K562 (cell line): ENCODE results near the gene TMEM72. TPM values are rescaled to one million over a fixed set of nuclear protein-coding genes. Genes with fewer than 3 reads are reported as not detected.

Experiments used
- BCLAF1 ChIP-seq, 2 experiments: fragments of 450-650 bp in 1 of 2; IDR thresholded peaks; 2 replicates each; pipeline ENCODE4 v1.6.1; 2011 to 2017; ENCODE audit warnings: low read depth in 2 of 2, antibody characterized with exemption in 1 of 2, borderline replicate concordance in 1 of 2, low read length in 1 of 2, mild to moderate bottlenecking in 1 of 2, mixed read lengths in 1 of 2; ENCODE audit not compliant: control insufficient read depth in 1 of 2
- CHD1 ChIP-seq: fragments of 200-600 bp; sonication (generic); IDR thresholded peaks from one replicate; pipeline ENCODE4 v1.6.1; 2012; ENCODE audit warnings: mild to moderate bottlenecking, moderate library complexity, low read length, inconsistent platforms
- ELK1 ChIP-seq: sonication (generic); formaldehyde crosslinking; IDR thresholded peaks from 2 replicates; pipeline ENCODE4 v1.8.1; 2022; ENCODE audit warnings: missing genetic modification reagents
- ERF ChIP-seq: fragments of 450-650 bp; formaldehyde crosslinking; IDR thresholded peaks from 2 replicates; pipeline ENCODE4 v1.4.0; 2020; ENCODE audit warnings: mild to moderate bottlenecking, mixed read lengths
- ESRRA ChIP-seq: fragments of 450-650 bp; IDR thresholded peaks from 2 replicates; pipeline ENCODE4 v1.6.1; 2014; ENCODE audit warnings: low read depth, mild to moderate bottlenecking, moderate library complexity, borderline replicate concordance
- HIVEP1 ChIP-seq: fragments of 250-450 bp; sonication (Bioruptor Pico); IDR thresholded peaks from 2 replicates; pipeline ENCODE4 v1.4.0; 2020; ENCODE audit warnings: mild to moderate bottlenecking
- ILF3 ChIP-seq: fragments of 450-650 bp; IDR thresholded peaks from 2 replicates; pipeline ENCODE4 v1.6.1; 2018; ENCODE audit warnings: antibody characterized with exemption, mild to moderate bottlenecking, moderate library complexity, borderline replicate concordance
- KDM2B ChIP-seq: fragments of 250-450 bp; sonication (Bioruptor Pico); IDR thresholded peaks from 2 replicates; pipeline ENCODE4 v1.8.0; 2021; ENCODE audit warnings: mild to moderate bottlenecking, moderate library complexity
- KLF10 ChIP-seq: fragments of 250-450 bp; sonication (Bioruptor Pico); IDR thresholded peaks from 2 replicates; pipeline ENCODE4 v1.6.1; 2021; ENCODE audit warnings: matching md5 sums
- MXI1 ChIP-seq: IDR thresholded peaks from 2 replicates; pipeline ENCODE4 v1.6.1; 2011; ENCODE audit warnings: low read depth, mild to moderate bottlenecking, improper control_type of control experiment, low read length
- NEUROD1 ChIP-seq: fragments of 150-350 bp; IDR thresholded peaks from 2 replicates; pipeline ENCODE4 v1.6.1; 2014; ENCODE audit warnings: borderline replicate concordance, low read length, low read depth; ENCODE audit not compliant: partially characterized antibody
- NFIC ChIP-seq: fragments of 450-650 bp; IDR thresholded peaks from 2 replicates; pipeline ENCODE4 v1.6.1; 2017; ENCODE audit warnings: mild to moderate bottlenecking, inconsistent platforms
- RBFOX2 ChIP-seq: fragments of 200-400 bp; formaldehyde crosslinking; IDR thresholded peaks from 2 replicates; pipeline ENCODE4 v1.6.1; 2017; ENCODE audit warnings: low read depth, mild to moderate bottlenecking, low read length, moderate library complexity
- SRSF1 ChIP-seq: fragments of 200-400 bp; formaldehyde crosslinking; IDR thresholded peaks from 2 replicates; pipeline ENCODE4 v1.6.1; 2017; ENCODE audit warnings: mild to moderate bottlenecking, low read depth, low read length, moderate library complexity
- SRSF7 ChIP-seq: fragments of 200-400 bp; formaldehyde crosslinking; optimal IDR thresholded peaks from 2 replicates; pipeline ENCODE3; 2017; ENCODE audit warnings: mild to moderate bottlenecking, low read depth, low read length
- SUPT5H ChIP-seq: fragments of 450-650 bp; IDR thresholded peaks from 2 replicates; pipeline ENCODE4 v1.6.1; 2016
- TAL1 ChIP-seq: fragments of 450-650 bp; IDR thresholded peaks from 2 replicates; pipeline ENCODE4 v1.6.1; 2016; ENCODE audit warnings: mild to moderate bottlenecking
- U2AF2 ChIP-seq: fragments of 200-400 bp; formaldehyde crosslinking; optimal IDR thresholded peaks from 2 replicates; pipeline ENCODE3; 2017; ENCODE audit warnings: low read depth, mild to moderate bottlenecking, low read length
- ZBTB11 ChIP-seq, 3 experiments: fragments of 200-800 bp in 1 of 3; fragments of 250-450 bp in 1 of 3; fragments of 450-650 bp in 1 of 3; sonication (Bioruptor Pico) in 1 of 3; sonication (Bioruptor generic) in 1 of 3; formaldehyde crosslinking in 1 of 3; IDR thresholded peaks; 2 replicates each; pipeline versions ENCODE4 v1.6.1 to v1.8.0; 2016 to 2022; ENCODE audit warnings: mild to moderate bottlenecking in 2 of 3, missing genetic modification characterization in 2 of 3, missing compliant biosample characterization in 1 of 3, moderate library complexity in 1 of 3
- ZKSCAN1 ChIP-seq: fragments of 150-350 bp; IDR thresholded peaks from 2 replicates; pipeline ENCODE4 v1.6.1; 2016; ENCODE audit warnings: low read depth, low read length
- ZNF133 ChIP-seq: fragments of 250-450 bp; sonication (Bioruptor Pico); IDR thresholded peaks from 2 replicates; pipeline ENCODE4 v1.4.0; 2020; ENCODE audit warnings: mild to moderate bottlenecking
- polyA plus RNA-seq, 8 experiments: library from polyadenylated mRNA; depleted of rRNA in 4 of 8; stranded (reverse) in 5 of 8; unstranded in 3 of 8; fragments of >200 nt; fragmentation: Nextera tagmentation in 2 of 8; fragmentation: Illumina TruSeq in 1 of 8; extraction: Ambion mirVana in 2 of 8; extraction: Trizol in 1 of 8; gene quantifications; 2 replicates each; pipeline versions ENCODE4 v1.2.1 to v1.2.3, GENCODE V29; 2011 to 2014; ENCODE audit warnings: inconsistent platforms in 1 of 8, missing spikeins in 1 of 8
- total RNA-seq, 7 experiments: library from RNA; depleted of rRNA in 6 of 7; stranded (reverse); fragments of >200 nt in 6 of 7; fragmentation: Illumina TruSeq in 2 of 7; extraction: Trizol in 2 of 7; gene quantifications; 2 replicates each; pipeline versions ENCODE4 v1.2.1 to v1.2.3, GENCODE V29; 2011 to 2021; ENCODE audit warnings: low replicate concordance in 1 of 7

Gene TMEM72
- total and polyA plus RNA-seq, 9 of the 15 experiments (the other 6 are each of a cell fraction or from before 2014, with no cell fraction given) = not detected

- TF ChIP-seq ELK1 (no peak), SUPT5H (peak; percentile 59; the same call in 1 of the 2 replicates), TAL1 (no peak), ZBTB11 (CRISPR knock-in tag; IDR thresholded peaks at IDR 0.05) (0 out of 6 replicates have a peak, but pooled peaks of 1 of the 3 experiments have one; percentile 46), MXI1 (no peak), KDM2B (no peak), ZKSCAN1 (no peak), SRSF1 (no peak), ILF3 (no peak; the same call in 1 of the 2 replicates), SRSF7 (no peak), ESRRA (0 out of 2 replicates have a peak, but pooled peaks have one; percentile 33), NEUROD1 (peak; percentile 17), ERF (CRISPR knock-in tag) (0 out of 2 replicates have a peak, but pooled peaks have one; percentile 42), HIVEP1 (CRISPR knock-in tag) (no peak), U2AF2 (no peak), ZNF133 (CRISPR knock-in tag) (no peak), NFIC (0 out of 2 replicates have a peak, but pooled peaks have one; percentile 12), KLF10 (CRISPR knock-in tag) (no peak), RBFOX2 (peak; percentile 91), CHD1 (no peak), BCLAF1 (IDR thresholded peaks at IDR 0.05; ENCODE audit: borderline replicate concordance in 1 of 2, control insufficient read depth in 1 of 2, low read depth in 2 of 2, low read length in 1 of 2) (no peak)
Observed at GRCh38 chr10:44974628-44975430, 63.7 kb downstream of the TMEM72 start (continued).
